Measurements from ENCODE around the gene CROT. TPM values are rescaled to one million over a fixed set of nuclear protein-coding genes. Genes with fewer than 3 reads are reported as not detected.

CROT gene
- total RNA-seq, 1 donor from 2014 or later = 18.1 TPM

GRCh38 chr7:87391020-87391701, 45.7 kb downstream of the CROT start:
- Mint-ChIP-seq H3K27me3 (no peaks in the 10 kb centered on the region), H3K4me3 (ENCODE audit: low read depth) (no peak overlapping the region), H3K36me3 (ENCODE audit: insufficient read depth) (peaks cover 44% of the 10 kb centered on the region), H3K9me3 (ENCODE audit: low read depth) (peaks cover 12% of the 10 kb centered on the region), H3K27ac (no peak overlapping the region), H3K4me1 (ENCODE audit: low read depth) (no peaks in the 10 kb centered on the region)
- TF ChIP-seq, protein P1, sequence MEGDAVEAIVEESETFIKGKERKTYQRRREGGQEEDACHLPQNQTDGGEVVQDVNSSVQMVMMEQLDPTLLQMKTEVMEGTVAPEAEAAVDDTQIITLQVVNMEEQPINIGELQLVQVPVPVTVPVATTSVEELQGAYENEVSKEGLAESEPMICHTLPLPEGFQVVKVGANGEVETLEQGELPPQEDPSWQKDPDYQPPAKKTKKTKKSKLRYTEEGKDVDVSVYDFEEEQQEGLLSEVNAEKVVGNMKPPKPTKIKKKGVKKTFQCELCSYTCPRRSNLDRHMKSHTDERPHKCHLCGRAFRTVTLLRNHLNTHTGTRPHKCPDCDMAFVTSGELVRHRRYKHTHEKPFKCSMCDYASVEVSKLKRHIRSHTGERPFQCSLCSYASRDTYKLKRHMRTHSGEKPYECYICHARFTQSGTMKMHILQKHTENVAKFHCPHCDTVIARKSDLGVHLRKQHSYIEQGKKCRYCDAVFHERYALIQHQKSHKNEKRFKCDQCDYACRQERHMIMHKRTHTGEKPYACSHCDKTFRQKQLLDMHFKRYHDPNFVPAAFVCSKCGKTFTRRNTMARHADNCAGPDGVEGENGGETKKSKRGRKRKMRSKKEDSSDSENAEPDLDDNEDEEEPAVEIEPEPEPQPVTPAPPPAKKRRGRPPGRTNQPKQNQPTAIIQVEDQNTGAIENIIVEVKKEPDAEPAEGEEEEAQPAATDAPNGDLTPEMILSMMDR (IDR thresholded peaks at IDR 0.05; ENCODE audit: unreplicated experiment) = no peak
- DNase-seq (ENCODE audit: low spot score, unreplicated experiment) = no peak

DNA sequence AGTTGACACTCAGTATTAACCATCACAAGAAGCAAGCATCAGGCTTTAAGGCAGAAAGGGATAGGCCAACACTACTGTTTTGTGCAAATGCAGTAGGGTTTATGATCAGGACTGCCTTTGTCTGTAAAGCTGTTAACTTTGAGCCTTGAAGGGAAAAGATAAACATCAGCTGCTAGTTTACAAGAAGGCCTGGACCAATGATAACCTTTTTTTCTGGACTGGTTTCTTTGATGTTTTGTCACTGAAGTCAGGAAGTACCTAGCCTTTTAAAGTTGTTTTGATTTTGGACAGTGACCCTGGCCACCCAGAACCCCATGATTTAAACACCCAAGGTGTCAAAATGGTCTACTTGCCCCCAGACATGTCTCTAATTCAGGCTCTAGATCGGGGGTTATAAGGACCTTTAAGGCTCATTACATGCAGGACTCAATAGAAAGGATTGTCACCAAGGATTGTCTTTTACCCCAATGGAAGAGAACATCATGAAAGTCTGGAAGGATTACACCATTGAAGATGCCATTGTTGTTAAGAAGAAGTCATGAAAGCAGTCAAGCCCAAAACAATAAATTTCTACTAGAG, 50.1 kb downstream of the CROT start:
- no peaks in the 10 kb centered on the region for H3K27me3 Mint-ChIP-seq
- peaks cover 6% of the 10 kb centered on the region for H3K9me3 Mint-ChIP-seq (ENCODE audit: low read depth)
- H3K4me3 Mint-ChIP-seq (ENCODE audit: low read depth) = no peak overlapping the region
- peaks cover 24% of the 10 kb centered on the region for H3K36me3 Mint-ChIP-seq (ENCODE audit: insufficient read depth)
- TF ChIP-seq, protein P1 (IDR thresholded peaks at IDR 0.05; ENCODE audit: unreplicated experiment) = no peak
- H3K27ac Mint-ChIP-seq = no peak overlapping the region
- H3K4me1 Mint-ChIP-seq (ENCODE audit: low read depth) = no peaks in the 10 kb centered on the region
- DNase-seq (ENCODE audit: low spot score, unreplicated experiment) = no peak

GRCh38 chr7:87398446-87398845, 53.0 kb downstream of the CROT start:
- Mint-ChIP-seq H3K4me1 (ENCODE audit: low read depth) (no peaks in the 10 kb centered on the region), H3K27ac (no peak overlapping the region), H3K4me3 (ENCODE audit: low read depth) (no peak overlapping the region), H3K36me3 (ENCODE audit: insufficient read depth) (peaks cover 18% of the 10 kb centered on the region), H3K9me3 (ENCODE audit: low read depth) (peaks cover 6% of the 10 kb centered on the region), H3K27me3 (no peaks in the 10 kb centered on the region)
- no peak for DNase-seq (ENCODE audit: low spot score, unreplicated experiment)
- TF ChIP-seq, protein P1 (IDR thresholded peaks at IDR 0.05; ENCODE audit: unreplicated experiment) = no peak

GRCh38 chr7:87404674-87405073, 59.2 kb downstream of the CROT start:
- Mint-ChIP-seq H3K9me3 (ENCODE audit: low read depth) (no peaks in the 10 kb centered on the region), H3K4me3 (ENCODE audit: low read depth) (no peak overlapping the region), H3K27ac (no peak overlapping the region), H3K36me3 (ENCODE audit: insufficient read depth) (no peaks in the 10 kb centered on the region), H3K27me3 (no peaks in the 10 kb centered on the region), H3K4me1 (ENCODE audit: low read depth) (no peaks in the 10 kb centered on the region)
- no peak for DNase-seq (ENCODE audit: low spot score, unreplicated experiment)
- TF ChIP-seq, protein P1 (IDR thresholded peaks at IDR 0.05; ENCODE audit: unreplicated experiment) = no peak

DNA sequence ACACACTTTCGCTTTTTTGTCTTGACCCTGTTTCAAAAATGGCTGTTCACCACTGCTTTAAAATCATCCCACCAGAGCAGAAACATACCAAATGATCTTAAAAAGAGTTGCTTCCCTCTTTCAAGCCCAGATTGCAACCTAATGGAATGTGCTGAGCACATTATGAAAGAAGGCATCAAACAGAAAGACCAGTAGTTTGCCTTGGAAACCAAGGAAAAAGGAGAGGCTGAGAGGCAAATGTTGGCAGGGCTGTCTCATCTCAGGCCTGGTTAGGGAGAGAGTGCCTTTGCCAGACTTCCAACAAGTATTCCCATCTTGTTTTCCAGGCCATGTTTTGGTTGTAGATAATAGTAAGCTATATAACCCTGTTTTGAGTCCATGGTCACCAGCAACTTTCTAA, 65.7 kb downstream of the CROT start:
- no peak for DNase-seq (ENCODE audit: low spot score, unreplicated experiment)
- no peak overlapping the region for H3K4me3 Mint-ChIP-seq (ENCODE audit: low read depth)
- TF ChIP-seq, protein P1 (IDR thresholded peaks at IDR 0.05; ENCODE audit: unreplicated experiment) = no peak
- no peak overlapping the region for H3K27ac Mint-ChIP-seq
- peaks cover 2% of the 10 kb centered on the region for H3K4me1 Mint-ChIP-seq (ENCODE audit: low read depth)
- no peaks in the 10 kb centered on the region for H3K27me3 Mint-ChIP-seq
- no peaks in the 10 kb centered on the region for H3K9me3 Mint-ChIP-seq (ENCODE audit: low read depth)
- H3K36me3 Mint-ChIP-seq (ENCODE audit: insufficient read depth) = no peaks in the 10 kb centered on the region

Measured in progenitor cell of endocrine pancreas (in vitro differentiated cells).